Calu3 (cell line): ENCODE results near the gene MYL7. TPM values are rescaled to one million over a fixed set of nuclear protein-coding genes. Genes with fewer than 3 reads are reported as not detected.

ENCODE experiments used
- BruUV-seq: library from RNA; stranded (reverse); fragments of 400-500 nt; replicated peaks from 2 replicates; lab custom pipeline; 2021; lab: Mats Ljungman, UMichigan
- CTCF ChIA-PET: fragments of 300-600 bp; sonication (Branson Sonifier 250); formaldehyde crosslinking; loops from one replicate; lab custom pipeline; 2022; ENCODE audit warnings: antibody characterized with exemption; lab: Charles Lee
- DNase-seq: peaks from one replicate; pipeline ENCODE4 v3.0.0; 2022
- H3K27ac Mint-ChIP-seq: one replicate; pipeline ENCODE4 v1.8.0; 2022; ENCODE audit warnings: mixed read lengths; ENCODE audit not compliant: unreplicated experiment
- H3K27me3 Mint-ChIP-seq: one replicate; pipeline ENCODE4 v1.8.0; 2022; ENCODE audit warnings: mixed read lengths; ENCODE audit not compliant: unreplicated experiment
- H3K36me3 Mint-ChIP-seq: one replicate; pipeline ENCODE4 v1.8.0; 2022; ENCODE audit warnings: mild to moderate bottlenecking, moderate library complexity, mixed read lengths; ENCODE audit not compliant: insufficient read depth, unreplicated experiment
- H3K4me1 Mint-ChIP-seq: one replicate; pipeline ENCODE4 v1.8.0; 2022; ENCODE audit warnings: mild to moderate bottlenecking, low read depth, mixed read lengths; ENCODE audit not compliant: unreplicated experiment
- H3K4me3 Mint-ChIP-seq: one replicate; pipeline ENCODE4 v1.8.0; 2022; ENCODE audit warnings: mild to moderate bottlenecking, low read depth, moderate library complexity, mixed read lengths; ENCODE audit not compliant: unreplicated experiment
- H3K9me3 Mint-ChIP-seq: one replicate; pipeline ENCODE4 v1.8.0; 2022; ENCODE audit warnings: low read depth, mixed read lengths; ENCODE audit not compliant: unreplicated experiment
- intact Hi-C: fragments of 100-400 bp; cut with micrococcal nuclease; formaldehyde crosslinking; loops from one replicate; pipeline ENCODE4 v1.10.0; 2022; ENCODE audit not compliant: unreplicated experiment
- total RNA-seq: library from RNA; stranded (reverse); gene quantifications from 2 replicates; pipeline ENCODE4 v1.2.3, GENCODE V29; 2022
- TF ChIP-seq, protein P1 (sequence below): fragments of 200-600 bp; IDR thresholded peaks from one replicate; pipeline ENCODE4 v1.8.0; 2022; ENCODE audit warnings: antibody characterized with exemption; ENCODE audit not compliant: unreplicated experiment

The MYL7 gene
- total RNA-seq, 1 experiment from 2014 or later = not detected

DNA sequence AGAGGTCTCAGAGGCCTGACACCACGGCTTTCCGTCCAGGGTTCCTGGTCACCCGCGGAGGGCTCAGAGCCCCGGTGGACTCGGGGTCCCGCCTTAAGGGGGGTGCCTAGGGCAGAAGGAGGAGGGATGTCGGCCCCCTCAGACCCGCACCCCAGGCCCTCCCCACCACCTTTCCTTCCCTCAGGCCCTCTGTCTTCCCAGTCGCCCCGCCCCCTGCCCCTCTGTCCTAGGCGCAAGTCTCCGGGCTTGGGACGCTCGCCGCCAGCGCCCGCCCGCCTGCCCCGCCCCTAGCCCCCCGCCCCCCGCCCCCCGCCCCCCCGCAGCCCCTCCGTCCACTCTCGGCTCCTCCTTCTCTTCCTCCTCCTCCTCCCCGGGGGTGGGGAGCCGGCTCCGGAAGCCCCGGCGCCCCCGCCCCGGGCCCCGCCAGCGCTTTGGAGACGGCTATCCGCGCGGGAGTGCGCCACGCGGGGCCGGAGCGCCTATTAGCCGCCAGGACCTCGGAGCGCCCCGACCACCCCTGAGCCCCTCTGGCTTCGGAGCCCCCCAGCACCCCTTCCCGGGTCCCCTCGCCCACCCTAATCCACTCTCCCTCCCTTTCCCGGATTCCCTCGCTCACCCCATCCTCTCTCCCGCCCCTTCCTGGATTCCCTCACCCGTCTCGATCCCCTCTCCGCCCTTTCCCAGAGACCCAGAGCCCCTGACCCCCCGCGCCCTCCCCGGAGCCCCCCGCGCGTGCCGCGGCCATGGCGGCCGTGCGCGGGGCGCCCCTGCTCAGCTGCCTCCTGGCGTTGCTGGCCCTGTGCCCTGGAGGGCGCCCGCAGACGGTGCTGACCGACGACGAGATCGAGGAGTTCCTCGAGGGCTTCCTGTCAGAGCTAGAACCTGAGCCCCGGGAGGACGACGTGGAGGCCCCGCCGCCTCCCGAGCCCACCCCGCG is 36.9 kb downstream of the MYL7 start, which contains the start of gene AEBP1:
TSS of gene AEBP1 (plus strand) at position 423 of the 937 bp plus-strand sequence. CDS start at position 744, 321 bp downstream.
- DNase-seq = no peak
- BruUV-seq = no TSS peak
- Mint-ChIP-seq H3K27me3 (peaks cover 66% of the 10 kb centered on the region), H3K4me3 (no peak within 1 kb of the TSS), H3K9me3 (no peaks in the 10 kb centered on the region), H3K4me1 (peaks cover 6% of the 10 kb centered on the region), H3K27ac (no peak within 1 kb of the TSS), H3K36me3 (no peaks in the 10 kb centered on the region)
- CTCF ChIA-PET = interaction anchor here (0.7 kb wide), 1 partner anchor 54 kb away, joined by 4 read pairs; no protein-coding TSS in a partner anchor
- TF ChIP-seq, protein P1, sequence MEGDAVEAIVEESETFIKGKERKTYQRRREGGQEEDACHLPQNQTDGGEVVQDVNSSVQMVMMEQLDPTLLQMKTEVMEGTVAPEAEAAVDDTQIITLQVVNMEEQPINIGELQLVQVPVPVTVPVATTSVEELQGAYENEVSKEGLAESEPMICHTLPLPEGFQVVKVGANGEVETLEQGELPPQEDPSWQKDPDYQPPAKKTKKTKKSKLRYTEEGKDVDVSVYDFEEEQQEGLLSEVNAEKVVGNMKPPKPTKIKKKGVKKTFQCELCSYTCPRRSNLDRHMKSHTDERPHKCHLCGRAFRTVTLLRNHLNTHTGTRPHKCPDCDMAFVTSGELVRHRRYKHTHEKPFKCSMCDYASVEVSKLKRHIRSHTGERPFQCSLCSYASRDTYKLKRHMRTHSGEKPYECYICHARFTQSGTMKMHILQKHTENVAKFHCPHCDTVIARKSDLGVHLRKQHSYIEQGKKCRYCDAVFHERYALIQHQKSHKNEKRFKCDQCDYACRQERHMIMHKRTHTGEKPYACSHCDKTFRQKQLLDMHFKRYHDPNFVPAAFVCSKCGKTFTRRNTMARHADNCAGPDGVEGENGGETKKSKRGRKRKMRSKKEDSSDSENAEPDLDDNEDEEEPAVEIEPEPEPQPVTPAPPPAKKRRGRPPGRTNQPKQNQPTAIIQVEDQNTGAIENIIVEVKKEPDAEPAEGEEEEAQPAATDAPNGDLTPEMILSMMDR = no peak
- intact Hi-C loops = no loop called here

DNA sequence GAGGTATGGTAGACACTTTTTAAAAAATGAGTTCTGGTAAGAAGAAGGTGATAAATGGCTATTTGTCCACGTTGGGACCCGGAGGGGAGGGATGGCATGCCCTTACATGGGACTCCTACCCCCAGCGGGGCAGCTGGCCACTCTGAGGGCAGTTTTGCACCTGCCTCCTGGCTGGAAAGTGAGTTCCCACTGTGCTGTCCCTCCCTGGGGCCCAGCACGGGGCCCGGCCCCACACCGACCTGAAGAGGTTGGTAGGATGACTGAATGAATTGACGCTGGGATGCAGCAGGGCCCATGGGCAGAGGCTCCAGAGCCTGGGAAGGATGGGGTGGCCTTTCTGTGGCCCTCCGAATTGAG is 37.6 kb downstream of the MYL7 start:
- no peaks in the 10 kb centered on the region for H3K9me3 Mint-ChIP-seq
- intact Hi-C loops = no loop called here
- CTCF ChIA-PET = interaction anchor here (1.0 kb wide), 1 partner anchor 22 kb away, joined by 6 read pairs; no protein-coding TSS in a partner anchor
- H3K4me3 Mint-ChIP-seq = no peak overlapping the region
- no peaks in the 10 kb centered on the region for H3K36me3 Mint-ChIP-seq
- H3K27ac Mint-ChIP-seq = no peak overlapping the region
- H3K27me3 Mint-ChIP-seq = peaks cover 60% of the 10 kb centered on the region
- no TSS peak for BruUV-seq
- DNase-seq = no peak
- H3K4me1 Mint-ChIP-seq = peaks cover 6% of the 10 kb centered on the region
- TF ChIP-seq, protein P1 = no peak

- H3K4me1 Mint-ChIP-seq = peaks cover 6% of the 10 kb centered on the region
- no peak for DNase-seq
- H3K9me3 Mint-ChIP-seq = no peaks in the 10 kb centered on the region
- CTCF ChIA-PET = interaction anchor here (1.0 kb wide), 1 partner anchor 21 kb away, joined by 6 read pairs; no protein-coding TSS in a partner anchor
- BruUV-seq = no TSS peak
- no peak overlapping the region for H3K4me3 Mint-ChIP-seq
- H3K27ac Mint-ChIP-seq = no peak overlapping the region
- H3K27me3 Mint-ChIP-seq = peaks cover 54% of the 10 kb centered on the region
- H3K36me3 Mint-ChIP-seq = no peaks in the 10 kb centered on the region
- intact Hi-C loops = no loop called here
- TF ChIP-seq, protein P1 = no peak
These were observed 38.1 kb downstream of the MYL7 start for GRCh38 chr7:44102846-44103565.

GRCh38 chr7:44101966-44102845 is 38.9 kb downstream of the MYL7 start:
- H3K4me3 Mint-ChIP-seq = no peak overlapping the region
- TF ChIP-seq, protein P1 = no peak
- no peaks in the 10 kb centered on the region for H3K9me3 Mint-ChIP-seq
- no peak overlapping the region for H3K27ac Mint-ChIP-seq
- no peak for DNase-seq
- peaks cover 6% of the 10 kb centered on the region for H3K4me1 Mint-ChIP-seq
- H3K36me3 Mint-ChIP-seq = no peaks in the 10 kb centered on the region
- BruUV-seq = no TSS peak
- CTCF ChIA-PET = interaction anchor here (0.5 to 1.0 kb wide), 2 partner anchors 21 to 631 kb away, joined by 3 to 6 read pairs; no protein-coding TSS in a partner anchor
- H3K27me3 Mint-ChIP-seq = peaks cover 52% of the 10 kb centered on the region
- intact Hi-C loops = no loop called here
